GM19468 (cell line): ENCODE results near the gene SMU1.
"Not testable (repeated sequence)": the region's sequence is repeated elsewhere in the genome, so short reads cannot be mapped to it uniquely, and the experiment has no call there.

Experiments
- ATAC-seq: cut with Tn5 transposase; IDR thresholded peaks from one replicate; pipeline ENCODE4 v1.9.1; 2021; ENCODE audit warnings: mild to moderate bottlenecking, moderate library complexity, moderate number of reproducible peaks; ENCODE audit not compliant: unreplicated experiment; ENCODE audit errors: extremely low read depth

SMU1 gene

DNA sequence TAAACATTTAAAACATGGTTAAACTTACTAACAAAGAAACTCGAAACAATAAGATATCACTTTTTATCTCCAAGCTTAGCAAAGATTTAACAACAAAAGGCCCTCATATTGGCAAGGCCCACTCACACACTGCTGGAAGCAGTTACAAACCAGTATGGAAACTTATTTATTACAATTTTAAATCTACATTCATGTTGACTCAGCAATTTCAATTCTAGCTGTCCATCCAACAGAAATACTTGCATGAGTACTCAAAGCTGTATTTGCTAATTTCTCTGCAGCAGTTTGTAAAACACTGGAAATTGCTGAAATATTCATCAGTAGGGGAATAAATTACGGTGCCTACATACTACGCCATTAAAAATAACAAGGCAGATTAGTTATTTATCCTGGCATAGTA, 54.2 kb downstream of the SMU1 start:
- ATAC-seq = no peak

DNA sequence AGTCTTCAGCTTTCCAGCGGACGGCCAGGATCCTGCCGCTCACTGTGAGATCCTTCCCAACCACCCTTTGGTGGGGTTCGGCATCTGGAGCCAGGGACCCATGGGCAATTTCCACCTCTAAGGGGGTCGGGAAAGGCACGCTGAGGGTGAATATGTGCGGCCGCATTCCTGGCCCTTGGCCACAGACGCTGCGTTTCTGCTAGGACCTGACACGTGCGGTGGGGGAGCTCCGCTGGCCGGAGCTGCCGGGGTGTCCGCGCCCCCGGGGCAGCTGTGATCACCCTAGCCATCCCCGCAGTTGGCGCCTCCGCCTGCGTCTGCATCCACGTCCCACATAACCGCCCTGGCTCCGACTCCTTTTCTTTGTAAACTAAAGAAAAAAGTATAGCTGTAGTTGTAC, 56.7 kb downstream of the SMU1 start:
- no peak for ATAC-seq

DNA sequence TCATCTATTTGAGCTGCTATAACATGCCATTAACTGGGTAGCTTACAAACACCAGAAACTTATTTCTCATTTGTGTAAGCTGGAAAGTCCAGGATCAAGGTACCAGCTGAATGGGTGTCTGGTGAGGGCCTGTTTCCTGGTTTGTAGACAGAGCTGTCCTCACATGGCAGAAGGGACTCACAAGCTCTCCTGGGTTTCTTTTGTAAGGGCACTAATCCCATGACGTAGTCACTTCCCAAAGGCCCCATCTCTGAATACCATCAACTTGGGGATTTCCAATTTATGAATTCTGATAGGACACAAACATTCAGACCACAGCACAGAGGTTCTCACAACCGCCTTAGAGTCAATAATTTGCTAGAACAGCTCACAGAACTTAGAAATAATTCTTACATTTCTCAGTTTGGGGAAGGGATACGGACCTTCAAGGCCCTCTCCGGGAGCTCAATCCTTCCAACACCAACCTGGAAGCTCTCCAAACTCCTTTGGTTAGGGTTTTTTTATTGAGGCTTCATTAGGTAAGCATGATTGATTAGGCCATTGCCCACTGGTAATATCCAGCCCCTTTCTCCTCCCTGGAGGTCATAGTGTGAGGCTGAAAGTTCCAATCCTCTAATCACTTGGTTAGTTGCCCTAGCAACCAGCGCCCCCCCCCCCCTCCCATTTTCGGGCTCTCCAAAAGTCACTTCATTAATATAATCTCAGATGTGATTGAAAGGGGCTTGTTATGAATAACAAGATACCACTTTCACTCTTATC, 59.0 kb downstream of the SMU1 start:
- no peak for ATAC-seq

DNA sequence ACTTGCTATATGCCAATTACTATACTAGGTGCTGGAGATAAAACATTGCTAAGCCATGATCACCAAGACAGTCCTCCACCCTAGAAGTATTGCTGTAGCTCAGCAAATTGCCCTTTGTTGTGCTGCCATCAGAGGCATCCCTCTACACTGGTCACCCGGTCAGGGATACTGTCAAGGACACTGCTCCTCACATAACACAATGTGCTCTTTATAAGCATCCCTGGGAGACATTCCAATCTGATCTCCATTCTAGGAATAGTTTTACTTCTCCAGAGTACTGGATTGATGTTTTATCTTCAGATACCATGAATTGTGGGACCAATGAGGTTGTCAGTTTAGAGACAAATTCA, 61.8 kb downstream of the SMU1 start:
- ATAC-seq = no peak

DNA sequence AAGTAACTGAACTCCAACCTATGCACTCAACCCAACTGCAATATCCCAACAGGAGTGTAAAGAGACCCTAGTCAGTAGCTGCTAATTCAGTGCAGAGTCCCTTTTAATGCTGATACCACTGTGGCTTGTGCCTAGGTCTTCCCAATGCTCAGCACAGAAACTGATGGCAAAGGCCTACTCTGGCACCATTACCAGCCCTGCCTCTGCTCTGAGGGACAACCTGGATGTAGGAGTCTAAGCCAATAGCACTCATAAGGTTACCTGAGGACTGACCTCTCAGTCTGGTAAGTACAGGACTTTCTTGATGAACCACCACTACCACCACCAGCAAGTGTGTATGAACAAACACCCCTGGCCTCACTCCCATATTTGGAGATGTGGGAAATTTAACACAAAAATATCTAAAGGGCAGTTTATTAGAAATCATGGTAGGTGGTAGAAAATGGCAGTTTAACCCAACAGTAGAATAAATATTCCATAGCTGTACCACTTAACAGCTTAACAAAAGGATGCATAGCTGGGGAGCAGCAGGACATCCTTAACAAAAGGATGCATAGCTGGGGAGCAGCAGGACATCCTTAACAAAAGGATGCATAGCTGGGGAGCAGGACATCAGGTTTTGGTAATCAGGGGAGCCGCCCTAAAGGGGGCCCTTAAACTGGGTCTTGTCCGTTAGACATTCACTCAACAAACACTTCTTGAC, 62.4 kb downstream of the SMU1 start:
- ATAC-seq = no peak

DNA sequence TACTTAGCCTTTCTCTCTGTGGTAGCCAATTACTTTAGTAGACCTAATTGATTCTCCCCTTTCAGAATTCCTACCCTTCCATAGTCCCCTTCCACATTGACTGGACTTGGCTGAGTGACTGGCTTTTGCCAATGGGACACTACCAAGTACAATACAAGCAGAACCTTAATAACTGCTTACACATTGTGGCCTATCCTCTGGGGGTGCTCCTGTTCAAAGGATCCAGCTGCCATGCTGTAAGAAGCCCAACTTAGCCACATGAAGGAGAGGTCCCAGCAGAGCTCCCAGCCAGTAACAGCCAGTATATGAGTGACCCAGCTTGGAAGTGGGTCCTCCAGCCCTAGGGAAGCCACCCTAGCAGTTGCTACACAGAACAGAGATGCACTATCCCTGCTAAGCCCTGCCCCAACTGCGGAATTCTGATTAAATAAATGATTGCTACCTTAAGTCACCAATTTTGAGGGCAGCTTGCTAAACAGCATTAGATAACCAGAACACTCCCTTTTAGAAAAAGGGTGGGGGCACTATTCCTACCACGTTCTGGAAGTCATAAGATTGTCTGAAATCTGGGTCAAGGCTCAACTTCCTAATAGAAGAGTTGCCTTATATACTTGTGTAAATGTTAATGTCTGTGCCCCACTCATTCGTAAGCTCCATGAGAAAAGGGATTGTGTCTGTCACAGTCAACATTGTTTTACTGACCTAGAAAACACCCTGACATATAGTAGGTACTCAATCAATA, 64.0 kb downstream of the SMU1 start:
- ATAC-seq = no peak

DNA sequence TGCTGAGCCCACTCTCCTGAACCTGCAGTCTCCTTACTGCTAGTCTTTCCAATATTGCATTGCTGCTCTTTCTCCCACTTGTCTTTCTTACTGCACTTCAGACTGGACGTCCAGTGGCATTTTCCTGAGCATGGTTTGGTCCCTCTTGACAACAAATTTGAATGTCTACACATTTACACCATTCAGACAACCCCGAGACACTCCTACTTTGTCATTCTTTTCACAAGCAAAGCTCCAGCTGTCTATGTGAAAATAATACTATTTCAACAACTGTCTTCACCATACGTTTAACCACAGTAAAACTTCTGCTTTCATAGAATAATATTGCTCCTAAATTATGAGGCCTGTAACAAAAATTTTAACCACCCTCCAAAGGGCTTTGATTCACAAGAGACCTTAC, 64.6 kb downstream of the SMU1 start:
- ATAC-seq = no peak

DNA sequence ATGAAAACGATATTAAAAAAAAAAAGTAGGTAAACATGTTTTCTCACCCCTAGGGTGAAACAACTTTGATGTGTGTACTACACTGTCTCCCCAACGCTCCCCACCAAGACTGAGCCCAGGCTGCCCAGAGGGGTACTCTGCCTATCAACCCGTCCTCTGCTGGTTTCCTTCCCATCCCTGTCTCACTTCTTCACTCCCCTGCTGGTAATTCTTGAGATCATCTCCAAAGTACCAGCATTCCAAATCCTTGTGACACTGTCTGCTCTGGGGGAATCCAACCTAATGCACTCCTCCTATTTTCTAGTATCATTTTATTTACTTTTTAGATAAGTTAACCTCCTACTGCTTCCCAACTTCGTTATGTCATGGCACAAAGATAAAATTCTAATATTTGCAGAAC, 68.7 kb downstream of the SMU1 start:
- ATAC-seq = no peak

DNA sequence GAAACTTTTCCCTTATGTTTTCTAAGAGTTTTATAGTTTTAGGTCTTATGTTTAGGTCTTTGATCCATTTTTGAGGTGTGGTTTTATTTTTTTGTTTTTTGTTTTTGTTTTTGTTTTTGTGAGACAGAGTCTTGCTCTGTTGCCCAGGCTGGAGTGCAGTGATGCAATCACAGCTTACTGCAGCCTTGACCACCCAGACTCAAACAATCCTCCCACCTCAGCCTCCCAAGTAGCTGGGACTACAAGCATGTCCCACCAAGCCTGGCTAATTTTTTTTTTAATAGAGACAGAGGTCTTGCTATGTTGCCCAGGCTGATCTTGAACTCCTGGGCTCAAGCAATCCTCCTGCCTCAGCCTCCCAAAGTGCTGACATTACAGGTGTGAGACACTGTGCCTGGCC, 71.1 kb downstream of the SMU1 start:
- ATAC-seq = not testable (repeated sequence)

DNA sequence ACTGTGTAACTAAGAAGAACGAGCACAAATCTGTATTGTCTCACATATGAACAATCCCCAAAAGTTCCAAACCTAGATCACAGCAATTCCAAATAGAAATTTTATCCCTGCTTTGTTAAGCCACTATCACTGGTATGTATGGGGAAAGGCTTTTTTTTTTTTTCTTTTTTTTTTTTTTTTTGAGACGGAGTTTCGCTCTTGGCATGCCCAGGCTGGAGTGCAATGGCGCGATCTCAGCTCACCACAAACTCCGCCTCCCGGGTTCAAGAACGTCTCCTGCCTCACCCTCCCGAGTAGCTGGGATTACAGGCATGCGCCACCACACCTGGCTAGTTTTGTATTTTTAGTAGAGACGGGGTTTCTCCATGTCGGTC, 75.8 kb downstream of the SMU1 start:
- ATAC-seq = not testable (repeated sequence)

DNA sequence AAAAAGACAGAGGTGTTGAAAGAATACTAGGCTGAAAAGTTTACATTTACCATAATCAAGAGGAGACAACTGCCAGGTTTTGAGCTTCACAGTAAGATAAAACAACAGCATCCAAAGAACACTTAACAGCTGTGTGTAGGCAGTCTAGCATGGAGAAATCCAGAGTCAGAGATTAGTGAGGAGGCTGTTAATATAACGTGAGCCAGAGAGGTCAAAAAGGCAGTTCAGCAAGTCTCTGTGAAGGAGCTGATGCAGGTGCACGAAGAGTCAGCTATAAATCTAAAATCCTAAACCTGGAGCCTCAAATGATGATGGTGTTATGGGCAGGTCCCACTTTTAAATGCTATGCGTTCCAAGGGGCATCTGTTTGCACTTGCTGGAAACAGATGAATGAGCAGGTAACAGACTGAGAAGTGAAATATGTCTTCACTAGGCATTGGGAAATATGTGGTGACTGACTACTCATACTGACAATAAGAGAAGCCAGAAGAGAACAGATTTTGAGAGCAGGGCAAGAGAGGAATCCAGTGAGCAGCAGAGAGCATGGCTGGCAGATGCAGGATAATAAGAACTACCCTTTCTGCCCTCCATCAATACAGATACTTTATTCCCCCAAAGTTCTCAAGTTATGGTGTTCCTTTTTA, 83.8 kb downstream of the SMU1 start:
- ATAC-seq = no peak

DNA sequence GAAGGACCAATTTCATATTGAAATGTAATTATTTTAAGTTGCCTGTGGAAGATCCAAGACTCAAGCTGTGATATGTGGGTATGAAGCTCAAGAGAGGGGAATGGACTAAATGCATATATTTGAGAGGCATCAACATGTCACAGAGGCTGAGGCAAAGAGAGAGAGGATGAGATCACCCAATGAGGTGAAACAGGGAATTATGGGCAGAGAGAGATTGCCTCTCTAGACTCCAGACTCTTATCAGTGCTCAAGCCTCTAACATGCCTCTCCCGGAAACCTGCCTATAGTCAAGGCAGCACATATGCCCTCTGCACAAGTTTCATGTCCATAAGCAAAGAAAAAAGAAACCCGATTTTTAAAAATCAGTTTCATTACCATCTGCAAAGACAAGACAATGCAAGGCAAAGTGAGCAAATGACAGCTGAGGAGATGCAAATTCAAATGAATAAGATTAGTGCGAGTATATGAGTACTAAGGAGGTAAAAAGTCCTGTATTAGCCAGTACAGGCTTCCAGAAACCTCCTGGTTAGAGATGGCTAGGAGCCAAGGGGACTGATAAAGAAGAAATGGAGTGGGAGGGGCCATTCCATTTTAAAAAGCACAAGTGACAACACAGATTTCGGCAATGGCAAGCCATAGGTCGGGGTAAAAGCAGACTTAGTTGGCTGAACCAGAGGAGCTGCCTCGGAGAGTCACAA, 84.4 kb downstream of the SMU1 start:
- no peak for ATAC-seq
